Natural killer cell (primary cell): ENCODE results near the gene TRIM28. TPM values are rescaled to one million over a fixed set of nuclear protein-coding genes. Genes with fewer than 3 reads are reported as not detected.

ENCODE experiments used
- ATAC-seq, 3 donors: fragments of 150-1000 bp in 2 of 3; fragments of 200-7000 bp in 1 of 3; cut with Tn5 transposase; 1 replicate in 1 of 3; 2 replicates in 2 of 3; pipeline ENCODE4 v1.10.0; 2021; ENCODE audit warnings: mild to moderate bottlenecking in 2 of 3, moderate library complexity in 2 of 3
- DNase-seq, 2 donors: peaks; one replicate each; pipeline versions ENCODE4 v3.0.0 to v3.0.0-alpha.2; 2013 to 2021; ENCODE audit warnings: mixed read lengths in 1 of 2
- H3K27ac ChIP-seq: one replicate; pipeline ENCODE4 v1.5.1; 2013; ENCODE audit warnings: mild to moderate bottlenecking, low read length
- H3K27me3 ChIP-seq: one replicate; pipeline ENCODE4 v1.6.1; 2013; ENCODE audit warnings: low read length; ENCODE audit not compliant: control insufficient read depth, insufficient read depth
- H3K36me3 ChIP-seq: one replicate; pipeline ENCODE4 v1.6.1; 2013; ENCODE audit warnings: low read length; ENCODE audit not compliant: control insufficient read depth, insufficient read depth
- H3K4me1 ChIP-seq: one replicate; pipeline ENCODE4 v1.6.1; 2013; ENCODE audit warnings: low read length; ENCODE audit not compliant: control insufficient read depth, insufficient read depth
- H3K4me3 ChIP-seq: one replicate; pipeline ENCODE4 v1.5.1; 2013; ENCODE audit warnings: low read length
- H3K9me3 ChIP-seq: one replicate; pipeline ENCODE4 v1.6.1; 2013; ENCODE audit warnings: low read length; ENCODE audit not compliant: control insufficient read depth, insufficient read depth
- H3K27ac Mint-ChIP-seq, 2 donors: one replicate each; pipeline ENCODE4 v1.8.0; 2022; ENCODE audit warnings: mild to moderate bottlenecking in 2 of 2, mixed read lengths in 2 of 2, moderate library complexity in 1 of 2
- H3K27me3 Mint-ChIP-seq, 2 donors: one replicate each; pipeline ENCODE4 v1.8.0; 2022; ENCODE audit warnings: low read depth in 2 of 2, mixed read lengths in 2 of 2
- H3K36me3 Mint-ChIP-seq: one replicate; pipeline ENCODE4 v1.8.0; 2022; ENCODE audit warnings: mixed read lengths
- H3K4me1 Mint-ChIP-seq, 2 donors: one replicate each; pipeline ENCODE4 v1.8.0; 2022; ENCODE audit warnings: mixed read lengths in 2 of 2
- H3K4me3 Mint-ChIP-seq: one replicate; pipeline ENCODE4 v1.8.0; 2022; ENCODE audit warnings: mild to moderate bottlenecking, moderate library complexity, mixed read lengths
- H3K9me3 Mint-ChIP-seq, 2 donors: one replicate each; pipeline ENCODE4 v1.8.0; 2022; ENCODE audit warnings: mixed read lengths in 2 of 2
- WGBS: methylation state at CpG from one replicate; pipeline ENCODE4 v1.1.7; 2013; ENCODE audit warnings: missing lambda C conversion rate; ENCODE audit not compliant: insufficient coverage; 5-methylcytosine and 5-hydroxymethylcytosine counted together
- intact Hi-C: fragments of 100-400 bp; cut with micrococcal nuclease; formaldehyde crosslinking; loops from one replicate; pipeline ENCODE4 v1.14.2; 2022
- total RNA-seq, 4 donors: library from RNA; stranded (reverse); fragments of 120-200 nt in 1 of 4; gene quantifications; one replicate each; pipeline versions ENCODE4 v1.2.3 to v1.2.4, GENCODE V29; 2013 to 2022
- TF ChIP-seq, protein P1 (sequence below): fragments of 200-600 bp; IDR thresholded peaks from one replicate; pipeline ENCODE4 v1.8.0; 2022; ENCODE audit warnings: antibody characterized with exemption

The TRIM28 gene
- total RNA-seq, 3 donors from 2014 or later (not counting 1 experiment from before 2014, with no cell fraction given): 330 to 451 (median 408) TPM

DNA sequence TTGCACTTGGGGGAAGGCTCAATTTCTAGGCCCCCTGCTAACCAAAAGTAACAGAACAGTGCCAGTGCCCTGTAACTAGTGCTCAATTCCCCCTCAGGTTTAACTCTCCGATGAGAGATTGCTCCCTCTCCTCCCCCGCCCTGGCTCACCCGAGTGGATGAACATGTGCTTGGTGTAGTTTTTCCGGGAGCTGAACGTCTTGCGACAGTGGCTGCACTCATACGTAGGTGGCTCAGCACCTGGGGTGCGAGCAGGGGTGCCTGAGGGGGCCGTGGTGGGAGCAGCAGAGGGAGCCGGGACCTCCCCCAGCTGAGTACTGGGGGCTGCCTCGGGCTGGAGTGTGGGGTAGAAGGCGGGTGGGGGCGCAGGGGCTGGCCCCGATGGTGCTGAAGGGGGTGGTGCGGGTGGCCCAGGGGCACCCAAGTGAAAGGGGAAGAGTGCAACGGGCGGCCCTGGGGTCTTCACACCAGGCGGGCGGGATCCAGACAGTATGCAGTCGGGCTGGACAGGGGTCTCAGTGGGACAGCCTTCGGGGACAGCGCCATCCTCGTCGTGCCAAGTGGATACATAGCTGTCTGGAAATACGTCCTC, 27.5 kb upstream of the TRIM28 start:
- intact Hi-C loops: no loop called here
- Histone ChIP-seq H3K27ac (no peak overlapping the region), H3K9me3 (no peaks in the 10 kb centered on the region), H3K4me3 (no peak overlapping the region), H3K36me3 (peaks cover 16% of the 10 kb centered on the region), H3K4me1 (peaks cover 52% of the 10 kb centered on the region), H3K27me3 (no peaks in the 10 kb centered on the region)
- DNase-seq (no peak), ATAC-seq (no peak)
- Mint-ChIP-seq H3K9me3 (no peaks in the 10 kb centered on the region), H3K4me1 (peaks cover 25 to 59% of the 10 kb centered on the region in 2 donors), H3K27ac (peak overlapping the region in 1 of 2 donors; percentile 23), H3K36me3 (no peaks in the 10 kb centered on the region), H3K27me3 (no peaks in the 10 kb centered on the region), H3K4me3 (no peak overlapping the region)
- TF ChIP-seq, protein P1, sequence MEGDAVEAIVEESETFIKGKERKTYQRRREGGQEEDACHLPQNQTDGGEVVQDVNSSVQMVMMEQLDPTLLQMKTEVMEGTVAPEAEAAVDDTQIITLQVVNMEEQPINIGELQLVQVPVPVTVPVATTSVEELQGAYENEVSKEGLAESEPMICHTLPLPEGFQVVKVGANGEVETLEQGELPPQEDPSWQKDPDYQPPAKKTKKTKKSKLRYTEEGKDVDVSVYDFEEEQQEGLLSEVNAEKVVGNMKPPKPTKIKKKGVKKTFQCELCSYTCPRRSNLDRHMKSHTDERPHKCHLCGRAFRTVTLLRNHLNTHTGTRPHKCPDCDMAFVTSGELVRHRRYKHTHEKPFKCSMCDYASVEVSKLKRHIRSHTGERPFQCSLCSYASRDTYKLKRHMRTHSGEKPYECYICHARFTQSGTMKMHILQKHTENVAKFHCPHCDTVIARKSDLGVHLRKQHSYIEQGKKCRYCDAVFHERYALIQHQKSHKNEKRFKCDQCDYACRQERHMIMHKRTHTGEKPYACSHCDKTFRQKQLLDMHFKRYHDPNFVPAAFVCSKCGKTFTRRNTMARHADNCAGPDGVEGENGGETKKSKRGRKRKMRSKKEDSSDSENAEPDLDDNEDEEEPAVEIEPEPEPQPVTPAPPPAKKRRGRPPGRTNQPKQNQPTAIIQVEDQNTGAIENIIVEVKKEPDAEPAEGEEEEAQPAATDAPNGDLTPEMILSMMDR: no peak
- WGBS: 95% methylated on average over 25 of the region's 25 CpGs

DNA sequence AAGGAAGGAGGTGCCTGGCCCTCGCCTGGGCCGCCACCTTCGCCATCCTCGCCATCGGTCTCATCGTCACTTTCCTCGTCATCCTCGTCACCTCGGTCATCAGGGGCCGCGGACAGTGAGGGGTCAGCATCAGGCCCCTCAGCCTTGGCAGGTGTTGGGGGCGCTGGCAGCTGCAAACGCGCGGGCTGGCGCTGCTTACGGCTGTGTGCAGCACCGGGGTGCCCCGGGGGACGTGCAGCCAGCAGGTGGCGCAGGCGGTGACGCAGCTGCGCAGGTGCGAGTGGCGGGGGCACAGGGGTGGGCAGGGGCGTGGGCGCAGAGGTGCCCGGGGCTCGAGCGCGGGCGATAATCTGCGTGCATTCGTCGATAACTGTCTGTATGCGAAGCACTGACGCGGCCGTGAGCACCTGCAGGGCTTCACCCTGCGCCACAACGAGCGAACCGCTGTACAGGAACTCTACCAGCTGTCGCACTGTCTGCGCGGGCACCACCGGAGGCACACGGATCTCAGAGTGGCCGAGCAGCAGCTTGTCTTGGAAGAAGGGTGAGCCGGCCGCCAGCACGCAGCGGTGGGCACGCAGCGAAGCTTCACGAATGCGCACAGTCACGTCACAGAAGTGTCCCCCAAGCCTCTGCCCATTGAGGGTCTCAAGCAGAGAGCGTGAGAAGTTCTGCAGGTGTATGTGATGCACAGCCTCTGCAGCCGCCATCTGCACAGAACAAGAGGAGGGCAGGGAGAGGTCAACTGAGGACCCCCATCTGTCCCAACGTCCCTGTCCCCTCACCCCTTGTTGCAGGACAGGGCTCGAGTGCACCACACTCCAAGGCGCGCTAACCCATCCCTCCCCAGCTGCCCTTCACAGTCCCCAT, 26.7 kb upstream of the TRIM28 start:
- intact Hi-C loops: no loop called here
- TF ChIP-seq, protein P1: no peak
- Histone ChIP-seq H3K4me3 (no peak overlapping the region), H3K27ac (no peak overlapping the region), H3K4me1 (peaks cover 52% of the 10 kb centered on the region), H3K27me3 (no peaks in the 10 kb centered on the region), H3K36me3 (peaks cover 16% of the 10 kb centered on the region), H3K9me3 (no peaks in the 10 kb centered on the region)
- ATAC-seq (no peak), DNase-seq (no peak)
- Mint-ChIP-seq H3K4me1 (peaks cover 25 to 59% of the 10 kb centered on the region in 2 donors), H3K36me3 (no peaks in the 10 kb centered on the region), H3K4me3 (no peak overlapping the region), H3K27ac (no peak overlapping the region), H3K27me3 (no peaks in the 10 kb centered on the region), H3K9me3 (no peaks in the 10 kb centered on the region)
- 96% methylated on average over 65 of the region's 65 CpGs for WGBS

DNA sequence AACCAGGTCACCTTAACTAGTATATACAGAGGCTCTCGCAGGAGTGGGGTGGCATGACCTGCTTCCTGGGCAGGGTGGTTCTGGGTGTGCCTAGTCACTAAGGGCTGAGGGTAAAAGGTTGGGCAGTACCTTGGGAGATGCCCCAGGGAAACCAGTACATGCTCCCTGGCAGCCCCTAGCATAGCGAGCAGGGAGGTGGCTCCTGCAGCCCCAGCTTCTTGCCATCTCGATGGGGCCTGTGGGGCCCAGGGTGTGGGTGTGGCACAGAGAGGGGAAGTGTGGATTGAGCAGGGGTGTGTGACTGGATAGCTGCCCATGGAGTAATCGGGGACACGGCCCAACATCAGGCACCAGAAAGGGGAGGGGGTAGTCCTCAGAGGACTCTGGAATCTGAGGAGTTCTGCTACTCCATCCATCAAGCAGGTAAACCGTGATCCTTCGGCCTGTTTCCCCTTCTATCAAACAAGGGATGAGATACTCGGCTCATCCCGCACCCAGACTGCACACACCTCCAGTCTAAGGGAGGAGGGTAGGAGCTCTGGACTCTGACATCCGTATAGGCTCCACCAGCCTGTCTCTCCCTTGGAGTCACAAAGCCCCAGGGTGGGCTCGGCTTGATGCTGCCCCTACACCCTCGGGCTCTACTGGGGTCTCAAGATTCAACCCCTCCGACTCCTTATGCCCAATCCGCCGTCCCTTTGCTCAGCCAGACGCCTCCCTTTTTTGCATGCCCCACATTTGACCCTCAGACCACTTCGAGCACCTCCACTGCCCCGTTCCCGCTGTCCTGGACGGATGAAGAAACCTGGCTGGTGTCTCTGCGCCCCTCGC, 25.4 kb upstream of the TRIM28 start:
- DNase-seq (no peak), ATAC-seq (no peak)
- no peaks in the 10 kb centered on the region for H3K27me3 ChIP-seq
- peaks cover 25 to 57% of the 10 kb centered on the region in 2 donors for H3K4me1 Mint-ChIP-seq
- H3K36me3 Mint-ChIP-seq: no peaks in the 10 kb centered on the region
- H3K9me3 Mint-ChIP-seq: no peaks in the 10 kb centered on the region
- no peaks in the 10 kb centered on the region for H3K27me3 Mint-ChIP-seq
- H3K4me1 ChIP-seq: peaks cover 48% of the 10 kb centered on the region
- peak overlapping the region; percentile 81 for H3K4me3 ChIP-seq
- peaks cover 16% of the 10 kb centered on the region for H3K36me3 ChIP-seq
- TF ChIP-seq, protein P1: no peak
- no peaks in the 10 kb centered on the region for H3K9me3 ChIP-seq
- WGBS: 7% methylated on average over 18 of the region's 22 CpGs
- intact Hi-C loops: loop anchor here (1.0 to 2.0 kb wide), 2 partner anchors 19 to 336 kb away; partner anchors contain the start of gene ZNF274
- H3K4me3 Mint-ChIP-seq: peak overlapping the region; percentile 97
- H3K27ac ChIP-seq: peak overlapping the region; percentile 98
- H3K27ac Mint-ChIP-seq: peak overlapping the region; percentile 97 to 100
